Measurements from ENCODE around the gene DTNB. TPM values are rescaled to one million over a fixed set of nuclear protein-coding genes. Genes with fewer than 3 reads are reported as not detected.

DTNB gene
- total and polyA plus RNA-seq, 2 donors (not counting 3 experiments of a cell fraction or from before 2014, with no cell fraction given), result 11.5 to 17.0 TPM

GRCh38 chr2:25654801-25655200 lies 18.6 kb downstream of the DTNB start:
- intact Hi-C loops (cut with micrococcal nuclease), result no loop called here
- Histone ChIP-seq H3K79me2 (ENCODE audit: control insufficient read depth, insufficient read depth, low read length) (no peaks in the 10 kb centered on the region), H4K20me1 (replicated peaks; ENCODE audit: control insufficient read depth, extremely low read depth, insufficient read depth, low read length) (no peaks in the 10 kb centered on the region), H3K4me3 (replicated peaks in 1 of 3; ENCODE audit: insufficient read depth in 1 of 3, low read depth in 1 of 3, low read length in 3 of 3) (no peak overlapping the region), H2AFZ (ENCODE audit: low read depth, low read length) (no peak overlapping the region), H3K9me3 (replicated peaks; ENCODE audit: control insufficient read depth, insufficient read depth, low read length) (no peaks in the 10 kb centered on the region), H3K9me1 (replicated peaks; ENCODE audit: control insufficient read depth, extremely low read depth, insufficient read depth, low read length) (no peaks in the 10 kb centered on the region), H3K9ac (replicated peaks; ENCODE audit: extremely low read depth, insufficient read depth, low read length) (no peak overlapping the region), H3K4me2 (ENCODE audit: insufficient read depth, low read length) (no peak overlapping the region), H3K4me1 (ENCODE audit: control insufficient read depth, extremely low read depth, insufficient read depth, low read length) (peaks cover 21% of the 10 kb centered on the region), H3K27ac (ENCODE audit: insufficient read depth, low read depth, low read length) (no peak overlapping the region), H3K36me3 (ENCODE audit: control insufficient read depth in 2 of 2, extremely low read depth in 1 of 2, insufficient read depth in 2 of 2, low read length in 2 of 2) (no peaks in the 10 kb centered on the region), H3K27me3 (ENCODE audit: control insufficient read depth in 2 of 2, insufficient read depth in 2 of 2, low read length in 2 of 2) (no peaks in the 10 kb centered on the region)
- dilution Hi-C loops (cut with MboI; ENCODE audit: extremely low pct_ligation_motif_present, low sequenced_read_pairs), result no loop called here
- CTCF ChIA-PET, result interaction anchor here (3.2 kb wide), 1 partner anchor 47 kb away, joined by 21 read pairs; no protein-coding TSS in a partner anchor
- no peak for TF ChIP-seq CTCF (IDR thresholded peaks at IDR 0.05; ENCODE audit: extremely low read depth in 1 of 2, insufficient read depth in 1 of 2, low read depth in 1 of 2, low read length in 2 of 2)
- no peak for TF ChIP-seq POLR2A (IDR thresholded peaks at IDR 0.05; ENCODE audit: low read depth, low read length)
- TF ChIP-seq EZH2 (IDR thresholded peaks at IDR 0.05; ENCODE audit: borderline replicate concordance, low read depth, low read length, severe bottlenecking), result no peak
- no peak for TF ChIP-seq MAX (IDR thresholded peaks at IDR 0.05; ENCODE audit: insufficient read depth, insufficient read length)
- TF ChIP-seq JUN (IDR thresholded peaks at IDR 0.05; ENCODE audit: borderline replicate concordance, insufficient read depth, insufficient read length, low read depth), result no peak
- TF ChIP-seq MYC (IDR thresholded peaks at IDR 0.05; ENCODE audit: low read depth, low read length), result no peak
- TF ChIP-seq FOS (IDR thresholded peaks at IDR 0.05; ENCODE audit: borderline replicate concordance, insufficient read depth, low read length), result no peak
- TF ChIP-seq POLR2AphosphoS5 (IDR thresholded peaks at IDR 0.05; ENCODE audit: insufficient read depth, low read depth, low read length), result no peak
- TF ChIP-seq GATA2 (IDR thresholded peaks at IDR 0.05; ENCODE audit: insufficient read depth, insufficient read length, low read depth, low read length), result no peak
- FAIRE-seq (no peak), DNase-seq (ENCODE audit: low read depth, low spot score) (no peak)
- BruUV-seq (replicated peaks), result no TSS peak
- POLR2A ChIA-PET, result no interaction called here
